Superior temporal gyrus (tissue), 1 donor: ENCODE results near the gene ATP5F1D.

Source experiments
- DNase-seq: peaks from one replicate; pipeline ENCODE4 v3.0.0-alpha.2; 2016; ENCODE audit errors: extremely low spot score

ATP5F1D gene

DNA sequence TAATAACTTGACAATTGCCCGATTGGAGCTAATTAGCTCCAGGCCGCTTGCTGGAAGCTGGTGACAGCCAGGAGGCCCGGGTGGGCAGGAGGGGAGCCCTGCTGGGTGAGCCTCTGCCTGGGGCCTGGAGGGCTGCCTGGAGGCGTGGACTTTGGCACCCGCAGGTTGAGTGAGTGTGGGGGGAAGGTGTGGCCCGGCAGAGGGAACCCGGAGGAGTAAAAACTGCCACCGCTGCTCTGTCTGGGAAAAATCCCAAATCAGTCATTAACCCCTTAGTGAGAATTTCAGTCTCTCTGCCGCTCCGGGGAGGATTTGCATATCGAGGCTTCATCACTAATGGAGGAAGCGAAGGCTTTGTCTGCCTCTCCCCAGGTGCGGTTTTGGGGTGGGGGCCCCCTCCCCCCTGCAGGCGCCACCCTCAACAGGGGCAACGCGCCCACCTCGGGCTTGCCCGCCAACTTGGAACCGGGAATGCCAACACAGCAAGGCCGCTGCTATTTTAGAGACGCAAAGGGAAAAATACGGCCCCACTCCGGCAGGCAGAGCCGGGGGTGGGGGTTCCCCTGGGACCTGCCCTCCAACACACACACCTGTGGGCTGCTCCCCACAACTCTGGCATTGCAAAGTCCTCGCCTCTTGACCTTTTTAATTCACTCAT, 50.3 kb downstream of the ATP5F1D start:
- no peak for DNase-seq

DNA sequence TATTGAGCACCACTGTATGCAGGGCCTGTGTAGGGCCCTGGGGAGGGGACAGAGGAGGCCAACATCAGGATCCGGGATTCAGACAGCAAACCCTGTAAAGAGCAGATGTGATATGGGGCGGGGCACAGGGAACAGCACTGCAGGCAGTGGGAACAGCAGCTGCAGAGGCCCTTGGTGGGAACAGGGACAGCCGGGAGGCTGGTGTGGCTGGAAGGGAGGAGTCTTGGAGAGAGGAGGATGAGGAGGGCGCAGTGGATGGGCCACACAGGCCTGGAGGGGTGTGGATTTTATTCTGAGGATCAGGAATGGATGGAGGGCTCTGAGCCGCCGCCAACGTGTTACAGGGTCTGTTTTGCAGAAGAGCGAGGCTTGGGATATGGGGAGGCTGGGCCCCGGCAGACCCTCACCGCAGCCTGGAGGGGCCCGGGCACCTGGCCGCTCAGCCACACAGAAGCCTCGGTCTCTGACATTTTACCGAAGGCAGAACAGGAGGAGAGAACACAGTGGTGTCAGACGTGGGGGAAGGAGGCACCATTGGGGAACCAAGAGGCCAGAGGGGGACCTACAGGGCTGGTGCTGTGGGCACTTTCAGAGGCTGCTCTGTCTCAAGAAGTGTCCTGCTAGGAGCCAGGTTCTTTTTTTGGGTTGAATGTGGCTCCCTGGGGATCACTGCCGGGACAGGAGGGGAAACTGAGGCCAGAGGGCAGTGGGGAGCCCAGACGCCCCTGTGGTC, 51.0 kb downstream of the ATP5F1D start:
- DNase-seq = no peak

DNA sequence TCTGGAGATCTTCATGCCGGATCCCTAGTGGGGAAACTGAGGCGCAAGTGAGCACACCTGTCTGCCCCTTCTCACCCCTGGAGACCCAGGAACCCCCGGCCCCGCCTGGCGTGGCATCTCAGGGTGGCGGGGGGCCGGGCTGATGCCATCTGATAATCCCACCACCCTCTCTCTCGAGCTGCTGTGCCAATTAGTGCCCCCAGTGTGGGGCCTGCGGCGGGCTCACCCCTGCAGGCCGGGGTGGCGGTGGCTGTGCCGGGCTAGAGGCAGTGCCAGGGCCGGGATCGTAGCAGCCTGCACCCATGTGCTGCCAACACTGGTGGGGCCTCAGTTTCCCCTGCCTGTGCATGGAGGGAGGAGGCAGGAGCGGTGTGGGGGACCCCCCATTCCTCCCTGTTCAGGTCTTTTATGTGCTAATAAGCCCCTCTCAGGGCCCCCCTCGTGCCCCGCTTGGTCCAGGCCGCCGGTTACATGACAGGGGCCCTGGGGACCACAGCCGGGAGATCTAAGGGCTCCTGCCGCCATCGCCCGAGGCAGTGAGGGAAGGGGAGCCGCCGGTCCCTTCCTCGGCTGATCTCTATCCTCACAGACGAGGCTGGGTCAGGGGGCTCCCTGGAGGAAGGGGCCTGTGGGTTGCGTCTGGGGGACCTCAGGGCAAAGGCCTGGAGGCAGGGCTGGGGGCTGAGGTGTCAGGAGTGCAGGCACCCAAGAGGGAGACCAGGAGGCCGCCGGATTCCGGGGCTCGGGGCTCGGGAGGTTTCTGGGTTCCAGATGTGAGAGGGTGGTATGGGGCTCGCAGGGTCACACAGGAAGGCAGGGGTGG, 52.4 kb downstream of the ATP5F1D start:
- no peak for DNase-seq
